GM12864 (cell line): Measurements from ENCODE around the gene IZUMO2.
"Not testable (repeated sequence)": the region's sequence is repeated elsewhere in the genome, so short reads cannot be mapped to it uniquely, and the experiment has no call there.

Experiments
- DNase-seq: peaks from one replicate; pipeline ENCODE4 v3.0.0-alpha.2; 2011; ENCODE audit warnings: low read depth
- H3K4me3 ChIP-seq: 2 replicates; pipeline ENCODE4 v1.5.1; 2011; ENCODE audit warnings: mild to moderate bottlenecking, low read depth, low read length, control low read depth

Gene IZUMO2

GRCh38 chr19:50133518-50134492 lies 29.3 kb downstream of the IZUMO2 start:
- not testable (repeated sequence) for H3K4me3 ChIP-seq

DNA sequence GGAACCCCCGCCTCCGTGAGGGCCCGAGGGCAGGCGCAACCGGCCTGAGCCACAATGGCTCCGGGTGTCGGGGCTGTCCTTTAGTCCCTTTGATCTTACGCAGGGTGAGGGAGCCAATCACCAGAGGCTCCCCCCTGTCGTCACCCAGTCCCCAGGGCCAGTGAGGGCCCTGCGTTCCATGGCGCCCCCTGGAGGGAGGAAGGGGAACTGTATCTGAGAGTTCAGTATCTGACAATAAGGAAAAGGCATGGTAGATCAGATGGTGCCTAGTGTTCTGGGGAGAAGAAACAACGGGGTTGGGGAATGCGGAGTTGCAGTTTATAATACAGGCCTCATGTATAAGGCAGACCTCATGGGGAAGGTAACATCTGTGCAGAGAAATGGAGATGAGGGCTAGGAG lies 59.1 kb downstream of the IZUMO2 start:
- not testable (repeated sequence) for DNase-seq, H3K4me3 ChIP-seq

More at GRCh38 chr19:50133518-50134492, 29.3 kb downstream of the IZUMO2 start:
- DNase-seq, result not testable (repeated sequence)

- not testable (repeated sequence) for H3K4me3 ChIP-seq, DNase-seq
Measured at GRCh38 chr19:50103405-50103804, 59.7 kb downstream of the IZUMO2 start.
